Fibroblast of skin of right biceps (primary cell): Measurements from ENCODE around the gene ZBTB7C.
"Not testable (repeated sequence)": the region's sequence is repeated elsewhere in the genome, so short reads cannot be mapped to it uniquely, and the experiment has no call there.

ENCODE experiments used
- DNase-seq: peaks from one replicate; pipeline ENCODE4 v3.0.0-alpha.2; 2013

The ZBTB7C gene

GRCh38 chr18:48294899-48295585, 114.1 kb downstream of the ZBTB7C start:
- DNase-seq: no peak

DNA sequence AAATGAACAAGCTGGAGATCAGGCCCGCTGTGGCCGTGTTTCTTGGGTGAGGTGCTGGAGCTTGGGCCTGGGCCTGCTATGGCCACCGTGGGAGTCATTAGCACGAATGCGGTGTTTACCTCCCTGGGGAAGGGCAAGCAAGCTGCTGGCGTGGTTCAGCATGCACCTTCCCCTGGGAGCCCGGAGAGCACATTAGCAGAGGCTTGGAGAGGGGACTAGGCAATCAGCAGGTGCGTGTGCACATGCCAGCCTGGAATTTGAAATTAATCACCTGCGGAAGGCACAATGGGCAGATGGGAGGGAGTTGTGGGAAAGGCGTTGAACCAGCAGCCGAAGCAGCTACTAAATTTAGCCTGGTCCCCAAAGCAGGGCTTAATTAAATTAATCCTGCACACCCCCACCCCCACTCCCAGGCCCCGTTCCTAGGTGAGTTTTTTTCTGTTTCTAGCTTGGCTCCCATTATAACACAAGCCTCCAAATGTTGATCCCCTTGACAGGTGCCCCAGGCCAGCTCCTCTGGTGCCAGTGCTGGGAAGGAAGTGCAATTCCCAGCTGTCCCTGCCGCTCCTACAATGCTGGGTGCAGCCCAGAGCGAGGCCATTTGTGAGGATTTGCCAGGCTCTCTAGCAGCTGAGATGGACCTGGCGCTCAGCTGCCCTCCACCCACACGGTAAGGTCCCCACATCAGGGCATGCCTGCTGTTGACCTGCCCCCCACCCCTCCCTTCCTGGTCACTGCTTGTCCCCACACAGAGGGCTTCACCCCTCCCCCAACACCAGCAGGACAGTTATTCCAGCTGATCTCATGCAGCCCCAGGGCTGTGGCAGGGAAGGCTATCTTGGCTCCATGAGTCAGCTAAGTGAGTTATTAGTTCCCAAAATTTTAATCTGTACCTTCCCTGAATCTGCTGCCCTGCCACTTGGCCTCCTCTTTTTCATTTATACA, 115.0 kb downstream of the ZBTB7C start:
- no peak for DNase-seq

DNA sequence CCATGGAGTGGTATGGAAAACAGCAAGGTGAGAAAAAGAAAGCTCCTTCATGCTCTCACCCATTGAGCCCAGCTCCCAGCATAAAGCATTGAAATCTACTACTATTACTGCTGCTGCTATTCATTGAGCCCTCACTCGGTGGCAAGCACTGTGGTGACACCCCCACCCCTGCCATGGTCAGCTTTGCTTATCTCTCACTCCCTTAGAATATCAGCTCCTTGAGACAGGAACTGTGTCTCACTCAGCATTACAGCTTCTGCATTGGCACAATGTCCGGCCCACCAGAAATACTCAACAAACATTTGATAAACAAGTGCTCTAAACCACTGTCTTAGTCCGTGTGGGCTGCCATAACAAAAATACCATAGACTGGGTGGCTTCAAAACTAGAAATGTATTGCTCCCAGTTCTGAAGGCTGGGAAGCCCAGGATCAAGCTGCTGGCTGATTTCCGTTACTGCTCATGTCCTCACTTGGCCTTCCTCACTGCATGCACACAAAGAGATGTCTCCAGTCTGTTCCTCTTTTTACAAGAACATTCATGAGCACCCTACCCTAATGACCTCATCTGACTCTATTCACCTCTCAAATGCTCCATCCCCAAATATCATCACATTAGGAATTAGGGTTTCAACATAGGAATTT, 116.3 kb downstream of the ZBTB7C start:
- no peak for DNase-seq

GRCh38 chr18:48292229-48292628, 117.0 kb downstream of the ZBTB7C start:
- no peak for DNase-seq

DNA sequence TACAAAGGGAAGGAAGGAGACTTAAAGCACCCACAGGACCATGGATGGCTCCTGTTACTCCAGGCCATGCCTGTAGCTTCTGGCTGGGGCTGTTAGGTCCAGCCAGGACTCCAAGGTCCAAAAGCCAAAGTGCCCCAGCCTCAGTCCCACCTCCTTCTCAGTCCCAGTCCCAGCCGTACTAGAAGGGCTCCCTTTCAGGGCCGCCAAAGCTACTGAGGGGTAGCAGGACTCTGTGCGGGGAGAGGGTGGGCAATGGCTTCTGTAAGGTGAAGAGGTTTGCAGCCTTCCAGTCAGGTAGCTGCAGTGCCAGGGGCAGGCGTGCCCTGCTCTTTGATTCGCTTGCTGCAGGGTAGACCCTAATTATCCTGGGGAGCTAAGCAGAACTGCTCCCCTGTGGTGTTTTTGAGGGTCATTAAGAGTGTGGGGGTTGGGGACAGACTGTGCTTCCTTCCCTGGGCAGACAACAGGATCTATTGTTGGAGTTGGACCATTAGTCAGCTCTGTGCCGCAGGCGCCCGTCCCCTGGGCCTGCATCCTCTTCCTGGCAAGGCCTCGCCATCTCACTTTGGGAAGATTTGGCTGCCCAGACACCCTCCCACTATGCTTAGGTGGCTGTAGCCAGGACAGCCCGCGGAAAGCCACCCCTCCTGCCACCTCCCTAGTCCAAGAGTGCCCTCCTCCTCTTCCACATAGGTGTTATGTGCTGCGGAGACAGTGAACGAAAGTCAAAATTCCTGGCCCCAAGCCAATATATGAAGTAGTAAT, 118.8 kb downstream of the ZBTB7C start:
- DNase-seq: no peak

DNA sequence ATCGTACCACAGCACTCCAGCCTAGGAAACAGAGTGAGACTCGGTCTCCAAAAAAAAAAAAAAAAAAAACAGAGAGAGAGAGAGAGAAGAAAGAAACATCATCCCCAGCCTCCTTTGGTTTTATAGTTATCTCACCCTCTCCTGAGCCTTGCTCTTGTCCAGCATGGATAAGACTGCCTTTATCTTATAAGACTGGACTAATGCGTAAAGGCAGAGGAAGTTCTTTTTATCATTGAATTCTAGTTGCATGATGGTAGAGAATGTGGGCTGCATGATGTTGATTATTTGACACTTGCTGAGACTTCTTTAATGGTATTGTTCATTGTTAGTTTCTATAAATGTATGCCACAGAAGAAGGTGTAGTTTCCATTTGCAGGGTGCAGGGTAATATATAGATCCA, 124.4 kb downstream of the ZBTB7C start:
- no peak for DNase-seq

DNA sequence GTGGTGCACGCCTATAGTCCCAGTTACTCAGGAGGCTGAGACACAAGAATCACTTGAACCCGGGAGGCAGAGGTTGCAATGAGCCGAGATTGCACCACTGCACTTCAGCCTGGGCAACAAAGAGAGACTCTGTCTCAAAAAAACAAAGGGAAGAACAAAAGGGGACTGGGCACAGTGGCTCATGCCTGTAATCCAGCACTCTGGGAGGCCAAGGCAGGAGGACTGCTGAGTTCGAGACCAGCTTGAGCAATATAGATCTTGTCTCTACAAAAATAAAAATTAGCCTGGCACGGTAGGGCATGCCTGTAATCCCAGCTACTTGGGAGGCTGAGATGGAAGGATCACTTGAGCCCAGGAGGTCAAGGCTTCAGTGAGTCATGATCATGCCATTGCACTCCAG, 125.2 kb downstream of the ZBTB7C start:
- not testable (repeated sequence) for DNase-seq

GRCh38 chr18:48281460-48281859, 127.7 kb downstream of the ZBTB7C start:
- not testable (repeated sequence) for DNase-seq

DNA sequence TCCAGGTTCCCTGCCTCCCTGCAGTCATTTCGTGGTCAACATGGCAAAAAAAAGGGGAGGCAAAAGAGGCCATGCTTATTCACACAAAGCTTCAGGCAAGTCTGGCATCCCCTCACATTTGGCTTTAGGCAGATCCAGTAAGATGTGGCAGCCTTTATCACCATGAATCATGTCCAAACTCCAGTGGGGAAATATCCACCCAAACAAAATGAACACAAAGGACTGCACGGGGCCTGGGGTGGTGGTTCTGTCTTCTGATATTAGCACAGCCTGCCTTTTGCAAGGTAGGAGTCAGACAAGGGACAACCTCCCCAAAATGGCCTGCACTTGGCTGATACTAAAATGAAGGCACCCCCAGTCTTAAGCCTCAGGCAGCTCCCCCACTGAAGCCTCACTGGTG, 129.9 kb downstream of the ZBTB7C start:
- no peak for DNase-seq

DNA sequence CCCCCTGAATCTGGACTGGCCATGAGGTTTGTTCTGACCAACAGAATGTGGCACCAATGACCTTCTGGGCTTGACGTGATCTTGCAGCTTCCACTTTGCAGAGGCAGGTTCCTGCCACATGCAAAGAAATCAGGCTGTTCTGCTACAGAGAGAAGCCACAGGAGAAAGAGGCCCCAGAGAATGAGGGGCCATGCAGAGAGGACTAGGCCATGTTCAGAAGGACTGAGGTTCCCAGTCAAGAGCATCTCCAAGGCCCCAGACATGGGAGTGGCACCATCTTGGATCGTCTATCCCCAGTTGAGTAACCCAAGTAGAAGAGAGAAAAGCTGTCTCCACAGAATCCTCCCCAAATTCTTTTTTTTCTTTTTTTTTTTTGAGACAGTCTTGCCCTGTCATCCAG, 131.1 kb downstream of the ZBTB7C start:
- no peak for DNase-seq

DNA sequence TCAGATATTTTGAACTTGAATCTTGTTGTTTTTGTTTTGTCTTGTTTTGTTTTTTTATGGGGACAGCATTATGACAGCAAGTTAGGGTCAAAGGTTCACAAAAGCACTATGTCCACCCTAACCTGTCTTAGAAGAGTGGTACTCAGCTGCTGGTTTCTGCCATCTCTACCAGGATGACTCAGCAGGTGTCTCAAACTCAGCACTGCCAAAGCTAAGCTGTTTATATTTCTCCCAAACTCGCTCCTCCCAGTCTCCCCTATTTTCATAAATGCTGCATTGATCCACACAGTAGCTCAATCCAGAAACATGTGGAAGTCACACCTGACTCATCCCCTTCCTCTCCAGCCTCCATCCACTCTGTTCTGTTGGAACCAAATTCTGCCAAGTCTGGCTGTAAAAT, 134.9 kb downstream of the ZBTB7C start:
- no peak for DNase-seq

DNA sequence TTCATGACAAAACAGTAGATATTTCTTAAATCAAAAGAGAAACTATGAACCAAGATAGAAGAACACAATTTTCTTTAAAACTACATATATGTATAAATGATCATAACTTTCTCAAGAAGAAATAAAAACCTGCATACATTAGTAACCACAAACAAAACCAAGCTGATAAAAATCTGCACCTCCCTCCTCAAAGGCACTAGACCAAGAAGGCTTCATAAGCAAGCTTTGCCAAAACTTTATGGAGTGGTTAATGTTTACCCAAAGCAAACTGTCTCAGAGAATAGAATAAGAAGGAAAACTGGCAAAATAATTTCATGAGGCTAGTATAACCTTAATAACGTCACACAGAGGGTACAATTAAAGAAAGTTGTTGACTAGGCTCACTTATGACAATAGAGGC, 138.3 kb downstream of the ZBTB7C start:
- no peak for DNase-seq

GRCh38 chr18:48265328-48265727, 143.9 kb downstream of the ZBTB7C start:
- no peak for DNase-seq

DNA sequence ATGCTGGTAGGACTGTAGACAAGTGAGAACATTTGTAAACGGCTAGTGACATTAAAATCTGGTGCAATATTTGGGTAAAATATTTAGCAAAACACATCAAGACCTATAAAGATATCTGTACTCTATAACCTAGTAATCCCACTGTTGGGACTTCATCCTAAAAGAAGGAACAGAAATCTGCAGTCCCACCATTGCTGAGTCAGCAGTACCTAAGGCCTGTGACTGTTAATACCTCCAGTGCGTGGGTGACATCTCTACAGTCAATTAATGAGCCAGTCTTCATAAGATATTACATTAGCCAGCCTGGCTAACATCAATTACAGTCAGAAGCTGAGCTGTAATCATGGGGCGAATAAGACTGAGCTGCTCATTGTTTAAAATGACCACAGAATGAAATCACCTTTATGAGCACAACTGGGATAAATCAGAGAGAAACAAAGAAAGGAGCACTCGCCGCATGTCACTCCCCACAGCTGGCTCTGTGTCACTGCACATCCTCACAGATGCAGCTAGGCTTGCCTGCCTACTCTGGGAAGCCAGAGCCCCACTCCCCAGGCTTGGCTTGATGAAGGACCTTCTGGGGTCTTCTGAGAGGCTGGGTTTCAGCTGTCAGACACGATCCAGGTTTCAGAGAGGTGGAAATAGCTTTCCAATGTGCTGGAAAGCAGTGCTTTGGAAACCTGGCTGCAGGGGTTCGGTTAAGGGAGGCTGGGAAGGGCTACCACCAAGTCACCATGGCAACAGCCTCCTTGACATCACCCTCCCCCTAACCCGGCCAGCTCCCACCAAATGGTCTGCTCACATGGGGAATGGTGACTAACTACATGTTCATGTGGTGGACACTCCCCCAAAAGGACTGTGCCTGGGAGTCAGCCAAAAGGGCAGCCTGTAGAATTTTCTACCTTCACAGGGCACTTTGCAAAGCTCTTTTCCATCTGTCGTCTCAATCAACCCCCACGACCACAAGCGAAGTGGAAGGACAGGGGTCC, 145.0 kb downstream of the ZBTB7C start:
- peak; percentile 32 for DNase-seq

DNA sequence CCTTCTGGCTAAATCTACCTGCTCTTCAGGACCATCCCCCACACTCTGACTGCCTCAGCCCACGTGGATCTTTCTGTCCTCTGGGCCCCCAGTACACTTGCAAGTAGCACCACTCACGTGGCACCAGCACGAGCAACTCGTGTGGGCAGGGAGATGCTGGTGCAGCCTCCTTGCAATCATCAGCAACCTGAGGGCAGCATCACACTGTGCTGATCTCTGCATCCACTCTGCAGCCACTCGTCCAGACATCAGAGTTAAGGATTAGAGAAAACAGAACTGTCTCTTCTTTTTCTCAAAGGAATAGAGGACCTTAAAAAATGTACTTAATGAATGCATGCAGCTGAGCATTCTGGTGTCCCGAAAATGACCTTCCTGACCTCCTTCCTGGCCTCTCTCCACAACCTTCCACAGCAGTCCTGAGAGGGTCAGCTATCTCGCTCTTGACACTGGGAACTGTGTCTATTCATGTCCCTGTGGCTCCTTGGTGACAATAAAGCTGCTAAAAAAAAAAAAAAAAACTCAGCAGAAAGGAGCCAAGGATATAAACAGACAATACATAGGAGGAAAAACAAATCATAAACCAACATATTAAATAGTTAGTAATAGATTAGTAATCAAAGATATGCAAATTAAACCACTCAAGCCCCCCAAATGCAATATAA, 145.9 kb downstream of the ZBTB7C start:
- no peak for DNase-seq

DNA sequence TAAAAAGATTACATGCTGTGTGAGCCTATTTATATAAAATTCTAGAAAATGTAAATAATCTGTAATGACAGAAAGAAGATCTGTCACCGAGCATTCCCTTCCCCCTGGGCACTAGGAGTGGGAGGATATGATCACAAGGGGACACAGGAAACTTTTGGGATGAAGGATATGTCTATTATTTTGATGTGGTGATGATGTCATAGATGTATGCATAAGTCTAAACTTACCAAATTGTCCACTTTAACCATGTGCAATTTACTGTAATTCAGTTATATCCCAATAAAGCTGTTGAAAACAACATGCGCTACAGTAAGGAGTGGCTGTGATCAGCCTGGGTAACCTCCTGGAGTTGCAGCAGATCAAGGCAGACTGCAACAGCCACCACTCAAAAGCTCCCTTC, 148.9 kb downstream of the ZBTB7C start:
- no peak for DNase-seq

DNA sequence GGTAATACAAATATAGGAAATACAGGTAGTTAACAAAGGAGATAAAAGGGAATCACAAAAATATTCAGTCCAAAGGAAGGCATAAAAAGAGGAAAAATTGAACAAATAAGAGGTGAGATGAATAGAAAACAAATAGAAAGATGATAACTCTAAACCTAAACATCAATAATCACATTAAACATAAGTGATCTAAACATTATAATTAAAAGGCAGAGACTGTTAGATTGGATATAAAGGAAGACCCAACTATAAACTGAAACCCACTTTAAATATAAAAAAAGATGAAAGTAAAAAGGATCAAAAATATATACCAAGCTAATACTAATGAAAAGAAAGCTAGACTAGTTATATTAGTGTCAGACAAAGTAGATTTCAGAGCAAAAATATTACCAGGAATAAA, 152.3 kb downstream of the ZBTB7C start:
- DNase-seq: no peak

DNA sequence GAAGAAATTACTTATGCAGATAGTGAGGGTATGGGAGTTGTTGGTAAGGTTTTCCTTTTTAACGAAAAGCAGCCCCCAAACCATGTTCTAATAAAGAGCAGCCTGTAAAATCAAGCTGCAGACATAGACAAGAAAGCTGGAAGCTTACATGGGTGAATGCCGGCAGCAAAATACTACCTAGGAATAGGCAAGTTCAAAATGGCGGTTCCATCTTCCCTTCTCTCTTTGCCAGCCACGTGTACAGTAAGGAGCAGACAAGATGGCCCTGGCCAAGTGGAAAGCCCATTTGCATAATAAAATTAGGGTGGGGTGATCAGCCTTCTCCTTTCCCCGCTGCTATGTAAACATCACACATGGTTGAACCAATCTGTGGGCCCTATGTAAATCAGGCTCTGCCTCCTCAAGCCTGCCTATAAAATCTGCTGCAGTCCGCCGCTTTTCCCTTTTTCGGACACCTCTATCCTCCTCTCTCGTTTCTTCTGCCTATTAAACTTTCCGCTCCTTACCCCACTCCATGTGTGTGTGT, 155.0 kb downstream of the ZBTB7C start:
- no peak for DNase-seq

GRCh38 chr18:48252525-48252924, 156.7 kb downstream of the ZBTB7C start:
- no peak for DNase-seq

- DNase-seq: no peak
Measured at GRCh38 chr18:48250918-48251317, 158.3 kb downstream of the ZBTB7C start.

DNA sequence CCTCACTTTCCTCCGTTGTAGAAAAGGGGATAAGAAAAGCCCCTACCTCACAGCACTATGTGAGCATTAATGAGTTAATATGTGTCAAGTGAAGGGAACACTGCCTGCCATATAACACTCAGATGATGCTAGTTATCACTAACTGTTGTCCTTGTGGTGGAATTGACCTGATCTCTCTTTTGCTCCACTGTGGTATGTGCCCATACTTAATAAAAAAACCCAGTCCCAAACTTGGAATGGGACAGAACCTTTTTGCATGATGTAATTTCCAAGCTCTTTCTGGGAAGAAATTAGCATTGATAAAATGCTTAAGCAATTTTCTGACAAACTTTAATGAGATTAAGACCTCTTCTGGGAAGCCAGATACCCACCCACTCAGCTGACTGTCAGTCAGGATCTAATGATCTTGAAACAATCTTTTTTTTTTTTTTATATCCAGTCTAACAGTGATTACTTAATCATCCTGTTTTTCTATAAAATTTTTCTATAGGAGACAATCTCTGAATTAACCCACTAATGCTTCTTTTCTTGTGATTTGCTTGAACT, 158.7 kb downstream of the ZBTB7C start:
- DNase-seq: no peak
